Activated CD4-positive, alpha-beta memory T cell treated with anti-CD3 and anti-CD28 coated beads for 36 hours (primary cell): ENCODE results near the gene HIVEP2. TPM values are rescaled to one million over a fixed set of nuclear protein-coding genes. Genes with fewer than 3 reads are reported as not detected.

ENCODE experiments used
- CTCF ChIA-PET: fragments of 350-600 bp; sonication (Branson Sonifier 250); formaldehyde crosslinking; loops from one replicate; lab custom pipeline; 2021; ENCODE audit warnings: antibody characterized with exemption, inconsistent platforms; lab: Charles Lee
- POLR2A ChIA-PET: fragments of 350-600 bp; sonication (Branson Sonifier 250); formaldehyde crosslinking; loops from one replicate; lab custom pipeline; 2021; ENCODE audit warnings: antibody characterized with exemption; lab: Charles Lee
- DNase-seq: peaks from one replicate; pipeline ENCODE4 v3.0.0-alpha.2; 2020
- H3K27ac Mint-ChIP-seq: one replicate; pipeline ENCODE4 v1.8.0; 2021; ENCODE audit warnings: mixed read lengths
- H3K27me3 Mint-ChIP-seq: one replicate; pipeline ENCODE4 v1.8.0; 2021; ENCODE audit warnings: mixed read lengths
- H3K36me3 Mint-ChIP-seq: one replicate; pipeline ENCODE4 v1.8.0; 2021; ENCODE audit warnings: mixed read lengths
- H3K4me1 Mint-ChIP-seq: one replicate; pipeline ENCODE4 v1.8.0; 2021; ENCODE audit warnings: low read depth, mixed read lengths
- H3K4me3 Mint-ChIP-seq: one replicate; pipeline ENCODE4 v1.8.0; 2021; ENCODE audit warnings: mild to moderate bottlenecking, mixed read lengths
- H3K9me3 Mint-ChIP-seq: one replicate; pipeline ENCODE4 v1.8.0; 2021; ENCODE audit warnings: mixed read lengths
- intact Hi-C: fragments of 100-400 bp; cut with micrococcal nuclease; formaldehyde crosslinking; loops from one replicate; pipeline ENCODE4 v1.15.1; 2023
- total RNA-seq, 2 experiments: library from RNA; stranded (reverse); gene quantifications; one replicate each; pipeline ENCODE4 v1.2.3, GENCODE V29; 2021

The HIVEP2 gene
- total RNA-seq, 2 experiments from 2014 or later: 24.3 to 25.1 TPM

DNA sequence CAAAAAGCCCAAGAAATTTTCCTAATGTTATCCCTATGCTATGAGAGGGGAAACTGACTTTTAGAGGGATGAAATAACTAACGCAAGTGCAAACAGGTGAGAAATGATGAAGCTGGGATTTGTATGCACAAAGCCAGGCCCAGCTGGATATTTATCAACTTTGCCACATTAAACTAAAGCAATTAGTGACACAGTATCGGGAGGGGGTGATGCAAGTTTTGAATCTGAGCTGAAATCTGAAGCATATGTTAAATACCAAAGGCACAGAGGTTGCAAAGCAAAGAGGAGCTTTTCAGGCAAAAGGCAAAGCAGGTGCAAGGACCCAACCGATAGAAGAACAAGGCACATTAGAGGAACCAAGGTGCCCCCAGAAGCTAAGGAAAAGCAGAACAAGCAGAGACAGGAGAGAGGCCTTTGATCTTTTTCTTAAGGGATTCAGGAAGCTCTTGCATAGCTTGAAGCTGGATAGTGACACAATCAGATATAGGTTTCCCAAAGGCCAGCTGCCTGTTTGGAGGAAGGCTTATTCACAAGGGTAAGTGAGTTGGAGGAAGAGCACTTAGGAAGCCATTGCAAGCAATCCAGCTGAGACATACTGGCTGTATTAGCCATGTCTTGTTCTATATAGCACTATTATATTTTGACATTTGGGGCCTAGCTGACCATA lies 207.5 kb downstream of the HIVEP2 start:
- CTCF ChIA-PET: interaction anchor here (0.8 kb wide), 1 partner anchor 45 kb away, joined by 3 read pairs; no protein-coding TSS in a partner anchor
- no peaks in the 10 kb centered on the region for H3K9me3 Mint-ChIP-seq
- H3K4me3 Mint-ChIP-seq: no peak overlapping the region
- H3K36me3 Mint-ChIP-seq: no peaks in the 10 kb centered on the region
- POLR2A ChIA-PET: no interaction called here
- DNase-seq: no peak
- intact Hi-C loops: no loop called here
- H3K27me3 Mint-ChIP-seq: no peaks in the 10 kb centered on the region
- no peak overlapping the region for H3K27ac Mint-ChIP-seq
- H3K4me1 Mint-ChIP-seq: peaks cover 4% of the 10 kb centered on the region

DNA sequence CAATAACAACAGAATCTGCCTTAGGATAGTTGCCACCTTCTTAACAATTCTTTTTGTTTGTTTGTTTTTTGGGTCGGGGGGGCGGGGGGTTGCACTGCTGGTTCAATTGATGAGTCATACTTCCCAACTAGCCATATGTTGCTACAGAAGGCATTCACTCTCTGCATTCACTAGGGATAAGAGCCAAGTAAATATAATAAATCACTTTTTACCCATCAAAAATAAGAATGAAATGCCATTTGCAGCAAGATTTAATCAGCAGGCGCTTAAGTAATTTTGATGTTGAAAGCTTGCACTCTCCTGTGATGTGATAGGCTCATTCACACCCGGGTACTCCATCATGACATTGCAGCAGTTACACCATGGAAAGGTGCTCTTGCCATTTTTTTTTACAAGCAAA lies 209.8 kb downstream of the HIVEP2 start:
- Mint-ChIP-seq H3K27ac (no peak overlapping the region), H3K4me1 (peaks cover 4% of the 10 kb centered on the region), H3K9me3 (no peaks in the 10 kb centered on the region), H3K27me3 (no peaks in the 10 kb centered on the region), H3K36me3 (no peaks in the 10 kb centered on the region), H3K4me3 (no peak overlapping the region)
- DNase-seq: no peak
- ChIA-PET CTCF (interaction anchor here (1.4 kb wide), 1 partner anchor 47 kb away, joined by 3 read pairs; no protein-coding TSS in a partner anchor), POLR2A (no interaction called here)
- intact Hi-C loops: no loop called here

DNA sequence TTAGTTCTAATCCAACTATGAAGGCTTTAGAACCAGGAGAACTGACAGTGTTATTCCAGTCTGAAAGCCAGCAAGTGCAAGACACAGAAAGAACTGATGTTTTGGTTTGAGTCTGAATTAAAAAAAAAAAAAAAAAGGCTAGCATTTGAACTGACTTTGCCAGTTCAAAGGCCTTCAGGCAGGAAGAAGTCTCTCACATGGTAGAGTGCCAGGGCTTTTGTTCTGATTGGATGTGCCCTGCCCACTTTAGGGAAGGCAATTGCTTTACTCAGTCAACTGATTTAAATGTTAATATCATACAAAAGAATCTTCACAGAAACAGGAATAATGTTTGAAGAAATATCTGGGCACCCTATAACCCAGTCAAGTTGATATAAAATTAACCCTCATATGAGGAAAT lies 212.2 kb downstream of the HIVEP2 start:
- intact Hi-C loops: no loop called here
- H3K4me1 Mint-ChIP-seq: peaks cover 18% of the 10 kb centered on the region
- CTCF ChIA-PET: no interaction called here

DNA sequence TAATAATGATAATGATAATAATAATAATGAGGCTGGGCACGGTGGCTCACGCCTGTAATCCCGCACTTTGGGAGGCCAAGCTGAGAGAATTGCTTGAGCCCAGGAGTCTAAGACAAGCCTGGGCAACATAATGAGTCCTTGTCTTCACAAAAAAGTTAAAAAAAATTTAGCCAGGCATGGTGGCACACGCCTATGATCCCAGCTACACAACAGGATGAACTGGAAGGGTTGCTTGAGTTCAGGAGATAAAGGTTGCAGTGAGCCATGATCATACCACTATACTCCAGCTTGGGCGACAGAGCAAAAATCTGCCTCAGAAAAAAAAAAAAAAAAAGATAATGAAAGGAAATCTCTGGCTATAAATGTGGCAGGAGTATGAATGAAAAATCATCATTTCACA lies 213.4 kb downstream of the HIVEP2 start:
- H3K27me3 Mint-ChIP-seq: no peaks in the 10 kb centered on the region
- no peaks in the 10 kb centered on the region for H3K36me3 Mint-ChIP-seq
- peaks cover 18% of the 10 kb centered on the region for H3K4me1 Mint-ChIP-seq

More for the DNA sequence above, 212.2 kb downstream of the HIVEP2 start:
- POLR2A ChIA-PET: no interaction called here
- H3K4me3 Mint-ChIP-seq: no peak overlapping the region
- H3K27me3 Mint-ChIP-seq: no peaks in the 10 kb centered on the region
- H3K27ac Mint-ChIP-seq: no peak overlapping the region
- H3K9me3 Mint-ChIP-seq: no peaks in the 10 kb centered on the region
- no peaks in the 10 kb centered on the region for H3K36me3 Mint-ChIP-seq
- no peak for DNase-seq

DNA sequence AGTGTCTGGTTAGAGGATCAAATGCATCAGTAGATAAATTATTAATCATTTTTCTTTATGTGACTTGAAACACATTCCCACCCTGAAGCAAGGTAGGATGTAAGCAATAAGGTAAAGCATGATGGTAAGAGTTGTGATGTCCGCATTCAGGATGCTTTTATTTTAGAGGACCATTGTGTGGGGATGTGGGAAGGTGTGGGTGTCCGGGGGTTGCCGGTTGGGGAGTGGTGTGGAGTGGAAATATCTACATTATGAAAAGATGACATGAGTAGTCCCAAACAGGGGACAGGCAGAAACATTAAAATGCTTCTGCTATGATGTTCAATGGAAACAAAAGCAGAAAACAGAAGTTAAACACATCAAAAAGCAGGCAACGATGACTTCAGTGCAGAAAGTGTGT lies 215.4 kb downstream of the HIVEP2 start:
- Mint-ChIP-seq H3K27ac (no peak overlapping the region), H3K9me3 (no peaks in the 10 kb centered on the region), H3K27me3 (no peaks in the 10 kb centered on the region), H3K4me1 (peaks cover 18% of the 10 kb centered on the region), H3K36me3 (no peaks in the 10 kb centered on the region), H3K4me3 (no peak overlapping the region)
- CTCF ChIA-PET: no interaction called here
- intact Hi-C loops: no loop called here
- POLR2A ChIA-PET: no interaction called here
- no peak for DNase-seq

More for the DNA sequence above, 213.4 kb downstream of the HIVEP2 start:
- no peak for DNase-seq
- Mint-ChIP-seq H3K4me3 (no peak overlapping the region), H3K27ac (no peak overlapping the region), H3K9me3 (no peaks in the 10 kb centered on the region)
- CTCF ChIA-PET: interaction anchor here (0.6 to 0.8 kb wide), 2 partner anchors 29 to 165 kb away, joined by 3 to 4 read pairs; no protein-coding TSS in a partner anchor
- intact Hi-C loops: no loop called here
- POLR2A ChIA-PET: no interaction called here

DNA sequence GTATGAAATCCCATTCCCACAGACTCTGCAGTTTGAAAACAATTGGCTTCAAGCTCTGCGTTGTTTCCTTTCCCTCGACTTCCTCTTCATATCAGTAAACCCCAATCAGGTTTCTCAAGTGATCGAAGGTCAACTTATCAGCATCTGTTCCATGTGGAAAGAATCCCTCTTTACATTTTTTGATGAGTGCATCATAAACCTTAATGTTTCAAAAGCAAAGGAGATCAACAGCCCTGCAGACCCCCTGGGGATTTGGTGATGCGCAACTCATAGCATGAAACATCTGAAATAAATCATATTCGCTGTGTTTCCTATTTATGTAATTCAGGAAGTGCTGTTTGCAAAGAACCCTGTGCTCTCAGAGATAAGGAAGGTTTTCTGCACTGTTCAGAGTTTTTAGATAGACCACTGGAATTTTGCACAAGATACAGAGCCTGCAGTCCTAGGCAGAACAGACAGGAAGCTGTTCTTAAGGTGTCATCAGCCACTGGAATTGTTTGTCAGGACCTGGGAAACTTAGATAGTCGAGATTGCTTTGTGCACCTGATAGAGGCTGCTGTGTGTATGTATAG lies 216.0 kb downstream of the HIVEP2 start:
- Mint-ChIP-seq H3K4me1 (peaks cover 18% of the 10 kb centered on the region), H3K9me3 (no peaks in the 10 kb centered on the region), H3K36me3 (no peaks in the 10 kb centered on the region), H3K27me3 (no peaks in the 10 kb centered on the region), H3K27ac (no peak overlapping the region), H3K4me3 (no peak overlapping the region)
- ChIA-PET CTCF (no interaction called here), POLR2A (no interaction called here)
- no peak for DNase-seq
- intact Hi-C loops: no loop called here

DNA sequence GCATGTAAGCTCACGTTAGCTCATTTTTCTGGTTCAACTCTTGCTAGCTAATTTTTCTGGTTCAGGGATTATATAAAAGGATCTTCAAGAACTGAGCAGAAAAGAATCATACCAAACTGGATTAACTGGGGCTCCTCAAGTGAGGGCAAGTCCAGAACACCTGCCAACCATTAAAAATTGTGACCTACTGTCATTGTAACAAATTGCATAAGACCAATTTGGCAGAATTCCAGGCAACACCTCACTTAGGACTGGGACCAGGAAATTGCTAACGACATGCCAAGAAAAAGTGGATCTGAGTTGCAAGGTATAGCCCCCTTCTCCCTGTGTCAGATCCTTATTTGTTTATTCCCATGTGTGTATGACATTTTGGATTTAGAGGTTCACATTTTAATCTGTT lies 216.6 kb downstream of the HIVEP2 start:
- intact Hi-C loops: no loop called here
- H3K36me3 Mint-ChIP-seq: no peaks in the 10 kb centered on the region
- H3K4me3 Mint-ChIP-seq: no peak overlapping the region
- no peak for DNase-seq
- H3K27ac Mint-ChIP-seq: no peak overlapping the region
- ChIA-PET POLR2A (no interaction called here), CTCF (no interaction called here)
- peaks cover 18% of the 10 kb centered on the region for H3K4me1 Mint-ChIP-seq
- no peaks in the 10 kb centered on the region for H3K9me3 Mint-ChIP-seq
- H3K27me3 Mint-ChIP-seq: no peaks in the 10 kb centered on the region

DNA sequence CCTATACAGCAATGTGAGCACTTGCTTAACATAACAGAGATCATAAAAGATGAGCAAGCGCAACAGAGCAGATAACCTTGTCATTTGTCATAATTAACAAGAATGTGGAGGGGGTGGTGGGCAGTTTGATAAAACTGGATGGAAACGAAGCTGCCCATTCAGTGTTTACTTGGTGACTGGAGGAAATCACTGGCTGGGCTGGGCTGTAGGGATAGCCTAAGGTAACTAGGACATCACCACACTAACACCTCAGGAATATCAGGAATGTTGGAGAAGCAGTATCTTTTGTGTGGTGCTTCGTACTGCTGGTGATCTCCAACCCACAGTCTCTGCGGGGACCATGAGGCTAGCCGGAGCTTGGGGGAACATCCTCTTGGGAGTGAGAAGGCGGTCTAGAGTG lies 218.4 kb downstream of the HIVEP2 start:
- Mint-ChIP-seq H3K36me3 (no peaks in the 10 kb centered on the region), H3K27ac (no peak overlapping the region), H3K4me1 (peaks cover 14% of the 10 kb centered on the region), H3K9me3 (no peaks in the 10 kb centered on the region), H3K27me3 (no peaks in the 10 kb centered on the region), H3K4me3 (no peak overlapping the region)
- intact Hi-C loops: no loop called here
- no peak for DNase-seq
- CTCF ChIA-PET: no interaction called here
- POLR2A ChIA-PET: no interaction called here

DNA sequence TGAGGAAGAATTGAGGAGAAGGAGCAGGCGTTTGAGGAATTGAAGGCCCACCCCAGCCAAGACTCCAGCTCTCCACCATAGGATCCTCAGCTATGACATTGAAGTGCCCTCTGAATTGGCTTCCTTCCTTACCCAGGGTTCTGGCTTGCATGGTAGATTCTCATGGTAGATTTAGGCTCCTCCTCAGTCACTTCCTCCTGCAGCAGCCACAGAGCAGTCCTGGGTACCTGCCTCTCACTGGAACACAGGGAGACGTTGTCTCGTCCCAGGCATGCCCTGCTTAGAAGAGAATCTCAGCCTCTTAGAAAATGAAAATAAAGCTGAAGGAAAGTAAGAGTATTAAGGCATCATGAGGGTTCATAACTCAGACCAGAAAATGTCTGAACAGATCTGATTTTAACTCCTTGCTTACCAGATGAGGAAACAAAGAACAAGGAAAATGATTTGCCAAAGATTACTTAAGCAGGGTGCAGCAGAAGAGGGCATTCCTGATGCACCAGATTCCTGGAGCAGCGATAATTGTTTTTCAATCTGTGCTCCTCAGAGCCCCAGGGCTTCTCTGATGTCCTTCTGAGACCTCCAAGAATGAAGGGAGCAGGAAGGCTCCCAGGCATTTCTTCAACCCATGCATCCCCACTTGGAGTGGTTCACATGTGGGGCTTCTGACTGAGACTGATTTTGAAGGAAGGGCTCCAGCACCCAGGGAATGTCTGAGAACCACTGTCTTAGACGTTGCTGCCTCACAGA lies 219.8 kb downstream of the HIVEP2 start:
- H3K27ac Mint-ChIP-seq: no peak overlapping the region

DNA sequence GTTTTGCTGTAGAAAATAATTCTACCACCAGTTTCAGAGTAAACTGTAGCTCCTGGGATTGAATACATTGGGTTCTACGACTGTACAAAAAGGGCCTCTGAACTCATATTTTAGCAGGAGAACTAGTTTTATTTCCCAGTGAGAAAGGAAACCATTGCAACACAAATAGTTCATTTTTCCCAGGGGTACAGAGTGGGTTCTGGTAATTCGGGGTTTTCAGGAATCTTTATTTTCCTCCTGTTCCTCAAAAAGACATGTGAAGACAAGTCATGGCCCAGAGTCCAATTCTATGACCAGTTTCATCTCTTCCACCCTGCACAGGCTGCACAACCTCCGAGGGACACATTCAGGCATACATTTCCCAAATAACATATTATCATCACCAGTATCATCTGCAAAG lies 222.1 kb downstream of the HIVEP2 start:
- Mint-ChIP-seq H3K4me3 (no peak overlapping the region), H3K9me3 (peaks cover 17% of the 10 kb centered on the region), H3K27me3 (no peaks in the 10 kb centered on the region), H3K4me1 (no peaks in the 10 kb centered on the region), H3K36me3 (peaks cover 7% of the 10 kb centered on the region), H3K27ac (no peak overlapping the region)
- intact Hi-C loops: no loop called here
- no peak for DNase-seq
- ChIA-PET CTCF (no interaction called here), POLR2A (no interaction called here)

More for the DNA sequence above, 219.8 kb downstream of the HIVEP2 start:
- ChIA-PET POLR2A (interaction anchor here (1.4 kb wide), 1 partner anchor 10 kb away, joined by 6 read pairs; no protein-coding TSS in a partner anchor), CTCF (no interaction called here)
- Mint-ChIP-seq H3K36me3 (no peaks in the 10 kb centered on the region), H3K9me3 (no peaks in the 10 kb centered on the region), H3K4me3 (no peak overlapping the region), H3K4me1 (peaks cover 14% of the 10 kb centered on the region), H3K27me3 (no peaks in the 10 kb centered on the region)
- intact Hi-C loops: no loop called here
- no peak for DNase-seq

DNA sequence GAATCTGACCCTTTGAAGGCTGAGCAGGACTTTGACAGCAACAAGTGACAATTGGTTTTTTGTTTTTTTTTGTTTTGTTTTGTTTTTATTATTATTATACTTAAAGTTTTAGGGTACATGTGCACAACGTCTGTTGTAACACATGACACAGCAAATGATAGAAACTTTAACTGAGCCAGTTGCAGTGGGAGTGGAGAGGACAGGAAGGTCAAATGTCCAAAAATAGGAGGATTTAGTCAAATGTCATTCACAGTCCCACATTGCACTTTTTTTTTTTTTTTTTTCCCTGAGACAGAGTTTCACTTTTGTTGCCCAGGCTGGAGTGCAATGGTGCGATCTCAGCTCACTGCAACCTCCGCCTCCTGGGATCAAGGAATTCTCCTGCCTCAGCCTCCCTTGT lies 223.0 kb downstream of the HIVEP2 start:
- Mint-ChIP-seq H3K27ac (no peak overlapping the region), H3K4me3 (no peak overlapping the region), H3K4me1 (no peaks in the 10 kb centered on the region), H3K36me3 (peaks cover 8% of the 10 kb centered on the region), H3K9me3 (peaks cover 19% of the 10 kb centered on the region), H3K27me3 (peaks cover 1% of the 10 kb centered on the region)
- intact Hi-C loops: no loop called here
- CTCF ChIA-PET: no interaction called here
- no peak for DNase-seq
- POLR2A ChIA-PET: no interaction called here

DNA sequence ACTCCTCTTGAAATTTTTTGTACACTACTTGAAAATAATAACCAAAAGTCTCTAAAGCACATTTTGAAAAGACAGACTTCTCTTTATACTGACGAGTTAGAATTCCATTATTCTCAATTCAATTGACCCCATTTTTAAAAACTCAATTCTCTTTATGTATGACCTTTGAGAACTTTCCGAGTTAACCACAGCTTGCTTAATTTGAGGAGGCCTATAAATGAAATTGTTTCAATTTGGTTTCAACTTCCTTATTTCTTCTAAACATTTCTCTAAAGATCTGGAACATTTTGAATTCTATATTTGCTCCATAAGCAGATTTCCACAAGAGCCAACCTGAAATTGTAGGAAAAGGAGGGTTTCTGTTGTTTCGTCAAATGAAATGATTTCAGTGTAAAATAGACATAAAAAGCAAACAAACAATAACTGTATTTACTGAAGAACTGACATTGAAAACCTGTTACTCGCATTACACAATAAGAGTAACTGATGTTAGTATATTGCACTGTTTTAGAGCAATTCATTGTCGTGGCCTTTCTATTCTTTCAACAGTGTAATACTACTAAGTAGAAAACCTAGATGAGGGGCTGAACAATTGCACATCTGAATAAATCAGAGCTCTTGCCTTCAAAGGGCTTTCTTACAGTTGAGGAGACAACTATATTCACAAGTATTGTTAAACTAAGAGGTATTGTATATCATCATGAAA lies 223.6 kb downstream of the HIVEP2 start:
- CTCF ChIA-PET: no interaction called here
- POLR2A ChIA-PET: no interaction called here
- intact Hi-C loops: no loop called here
- H3K36me3 Mint-ChIP-seq: peaks cover 8% of the 10 kb centered on the region
- H3K4me1 Mint-ChIP-seq: no peaks in the 10 kb centered on the region
- H3K27ac Mint-ChIP-seq: no peak overlapping the region
- no peak for DNase-seq
- H3K4me3 Mint-ChIP-seq: no peak overlapping the region
- peaks cover 1% of the 10 kb centered on the region for H3K27me3 Mint-ChIP-seq
- peaks cover 19% of the 10 kb centered on the region for H3K9me3 Mint-ChIP-seq
